OCI-LY1 (cell line): ENCODE data around the gene NT5C3A.
"Not testable (repeated sequence)": the region's sequence is repeated elsewhere in the genome, so short reads cannot be mapped to it uniquely, and the experiment has no call there.

Source experiments
- CTCF ChIP-seq: fragments of 200-600 bp; sonication (generic), shearing (Covaris generic); IDR thresholded peaks from 2 replicates; pipeline ENCODE4 v1.5.1; 2017; ENCODE audit warnings: mild to moderate bottlenecking, antibody characterized with exemption, low read length, moderate library complexity, mixed read lengths
- EZH2 ChIP-seq: fragments of 200-600 bp; sonication (generic), shearing (Covaris generic); IDR thresholded peaks from 2 replicates; pipeline ENCODE4 v1.8.0; 2017; ENCODE audit warnings: borderline replicate concordance, mixed run types, mild to moderate bottlenecking, antibody characterized with exemption, low read length, moderate library complexity, mixed read lengths

GRCh38 chr7:32992750-32993149 is 69.8 kb downstream of the NT5C3A start:
- not testable (repeated sequence) for TF ChIP-seq CTCF, EZH2
